ENCODE data around the gene CAMK1D.

GRCh38 chr10:12512332-12513002 lies 163.1 kb downstream of the CAMK1D start:
- TF ChIP-seq CTCF (IDR thresholded peaks at IDR 0.05; ENCODE audit: borderline replicate concordance, extremely low read depth, low read length, poor library complexity, severe bottlenecking) (no peak), EZH2 (IDR thresholded peaks at IDR 0.05; ENCODE audit: borderline replicate concordance, low read depth, low read length, severe bottlenecking) (no peak)

Data from DND-41 (cell line).